OCI-LY7 (cell line): ENCODE data around the gene SIPA1L3. TPM values are rescaled to one million over a fixed set of nuclear protein-coding genes. Genes with fewer than 3 reads are reported as not detected.

ENCODE experiments used
- BruUV-seq: library from RNA; stranded (reverse); fragments of 400-500 nt; replicated peaks from 2 replicates; lab custom pipeline; 2021; lab: Mats Ljungman, UMichigan
- CTCF ChIA-PET: fragments of 300-600 bp; sonication (Branson Sonifier 250); formaldehyde crosslinking; loops from one replicate; lab custom pipeline; 2022; ENCODE audit warnings: antibody characterized with exemption; ENCODE audit not compliant: unreplicated experiment; lab: Charles Lee
- POLR2A ChIA-PET: fragments of 300-600 bp; sonication (Branson Sonifier 250); formaldehyde crosslinking; loops from one replicate; lab custom pipeline; 2022; ENCODE audit warnings: antibody characterized with exemption; lab: Charles Lee
- DNase-seq: peaks from one replicate; pipeline ENCODE4 v3.0.0-alpha.2; 2015; ENCODE audit warnings: low spot score
- H2AFZ ChIP-seq: fragments of 200-600 bp; sonication (generic), shearing (Covaris generic); 2 replicates; pipeline ENCODE4 v1.6.1; 2014; ENCODE audit warnings: mild to moderate bottlenecking, antibody characterized with exemption, low read length, moderate library complexity
- H3K27ac ChIP-seq: fragments of 200-600 bp; sonication (generic); 2 replicates; pipeline ENCODE4 v1.5.1; 2014; ENCODE audit warnings: mixed run types, low read depth, mild to moderate bottlenecking, moderate library complexity, low read length, inconsistent platforms; ENCODE audit not compliant: poor library complexity, severe bottlenecking
- H3K36me3 ChIP-seq: fragments of 200-600 bp; sonication (generic); 2 replicates; pipeline ENCODE4 v1.6.1; 2014; ENCODE audit warnings: mild to moderate bottlenecking, antibody characterized with exemption, low read length, moderate library complexity, mixed read lengths; ENCODE audit not compliant: insufficient read depth
- H3K4me1 ChIP-seq: fragments of 200-600 bp; sonication (generic); 2 replicates; pipeline ENCODE4 v1.5.1; 2014; ENCODE audit warnings: mild to moderate bottlenecking, low read length; ENCODE audit not compliant: insufficient read depth, poor library complexity, severe bottlenecking
- H3K4me2 ChIP-seq: fragments of 200-600 bp; sonication (generic); 2 replicates; pipeline ENCODE4 v1.6.1; 2014; ENCODE audit warnings: mild to moderate bottlenecking, low read length
- H3K4me3 ChIP-seq: fragments of 200-600 bp; sonication (generic); 2 replicates; pipeline ENCODE4 v1.5.1; 2014; ENCODE audit warnings: mild to moderate bottlenecking, low read depth, low read length; ENCODE audit not compliant: poor library complexity, severe bottlenecking
- H3K79me2 ChIP-seq: fragments of 200-600 bp; sonication (generic); 2 replicates; pipeline ENCODE4 v1.6.1; 2016; ENCODE audit warnings: low read depth, mild to moderate bottlenecking, low read length, moderate library complexity, mixed read lengths; ENCODE audit not compliant: insufficient read depth
- H3K9me2 ChIP-seq: fragments of 200-600 bp; sonication (generic); 2 replicates; pipeline ENCODE4 v1.6.1; 2016; ENCODE audit warnings: mild to moderate bottlenecking, low read length, mixed read lengths; ENCODE audit not compliant: insufficient read depth
- H3K9me3 ChIP-seq: fragments of 200-600 bp; sonication (generic); 2 replicates; pipeline ENCODE4 v1.6.1; 2014; ENCODE audit warnings: mild to moderate bottlenecking, mixed run types, low read length, mixed read lengths
- H4K20me1 ChIP-seq: fragments of 200-600 bp; sonication (generic); 2 replicates; pipeline ENCODE4 v1.6.1; 2014; ENCODE audit warnings: mild to moderate bottlenecking, antibody characterized with exemption, low read length, moderate library complexity, mixed read lengths; ENCODE audit not compliant: insufficient read depth
- CTCF ChIP-seq: fragments of 200-600 bp; sonication (generic); conservative IDR thresholded peaks from 2 replicates; pipeline ENCODE4 v1.5.1; 2014; ENCODE audit warnings: mild to moderate bottlenecking, antibody characterized with exemption, low read length, moderate library complexity, mixed read lengths
- EZH2phosphoT487 ChIP-seq: fragments of 200-600 bp; sonication (generic); IDR thresholded peaks from 2 replicates; pipeline ENCODE4 v1.6.1; 2018; ENCODE audit warnings: low read depth, borderline replicate concordance, mild to moderate bottlenecking, mixed run types, antibody characterized with exemption, low read length, moderate library complexity, mixed read lengths
- intact Hi-C: fragments of 100-400 bp; cut with micrococcal nuclease; formaldehyde crosslinking; loops from one replicate; pipeline ENCODE4 v1.10.0; 2022; ENCODE audit not compliant: unreplicated experiment
- total RNA-seq, 2 experiments: library from RNA; depleted of rRNA in 1 of 2; stranded (reverse); fragments of >200 nt in 1 of 2; shearing (Covaris generic) in 1 of 2; gene quantifications; 2 replicates each; pipeline ENCODE4 v1.2.3, GENCODE V29; 2014 to 2022

Gene SIPA1L3
- total RNA-seq, 2 experiments from 2014 or later: 21.2 to 84.4 TPM

- no peak overlapping the region for H3K27ac ChIP-seq
- no peaks in the 10 kb centered on the region for H3K9me2 ChIP-seq
- H3K9me3 ChIP-seq: no peaks in the 10 kb centered on the region
- POLR2A ChIA-PET: no interaction called here
- CTCF ChIA-PET: no interaction called here
- H4K20me1 ChIP-seq: no peaks in the 10 kb centered on the region
- DNase-seq: peak; percentile 7
- intact Hi-C loops: loop anchor here (10.0 kb wide), 1 partner anchor 245 kb away; the partner anchor contains the start of genes SIPA1L3 and WDR87
- no peak overlapping the region for H3K4me2 ChIP-seq
- H3K36me3 ChIP-seq: peaks cover 35% of the 10 kb centered on the region
- H2AFZ ChIP-seq: no peak overlapping the region
- no peaks in the 10 kb centered on the region for H3K4me1 ChIP-seq
- no TSS peak for BruUV-seq
- H3K4me3 ChIP-seq: no peak overlapping the region
- TF ChIP-seq EZH2phosphoT487 (no peak), CTCF (no peak)
- H3K79me2 ChIP-seq: no peaks in the 10 kb centered on the region
Observed at GRCh38 chr19:38149661-38150061, 242.7 kb downstream of the SIPA1L3 start.

GRCh38 chr19:38151242-38151641 is 244.2 kb downstream of the SIPA1L3 start:
- Histone ChIP-seq H3K9me3 (no peaks in the 10 kb centered on the region), H3K27ac (no peak overlapping the region), H3K4me3 (no peak overlapping the region), H3K4me1 (no peaks in the 10 kb centered on the region), H3K9me2 (no peaks in the 10 kb centered on the region), H3K4me2 (no peak overlapping the region), H3K79me2 (no peaks in the 10 kb centered on the region), H4K20me1 (no peaks in the 10 kb centered on the region), H2AFZ (no peak overlapping the region), H3K36me3 (peaks cover 39% of the 10 kb centered on the region)
- no peak for DNase-seq
- CTCF ChIA-PET: no interaction called here
- BruUV-seq: no TSS peak
- intact Hi-C loops: no loop called here
- POLR2A ChIA-PET: interaction anchor here (0.6 to 0.7 kb wide), 2 partner anchors 11 to 23 kb away, joined by 4 to 6 read pairs; no protein-coding TSS in a partner anchor
- TF ChIP-seq EZH2phosphoT487 (no peak), CTCF (no peak)
